Right lobe of liver (tissue), 6 donors: Measurements from ENCODE around the gene TMEM41A. TPM values are rescaled to one million over a fixed set of nuclear protein-coding genes. Genes with fewer than 3 reads are reported as not detected.

Experiments
- ATAC-seq, 4 donors: fragments of 200-7000 bp; cut with Tn5 transposase; one replicate each; pipeline ENCODE4 v1.9.1; 2020; ENCODE audit warnings: mild to moderate bottlenecking in 4 of 4, moderate library complexity in 4 of 4
- DNase-seq, 3 donors: peaks; one replicate each; pipeline ENCODE4 v3.0.0-alpha.2; 2020
- H3K27ac ChIP-seq, 3 donors: fragments of 200-600 bp; one replicate each; pipeline ENCODE4 v1.8.0; 2022
- H3K27me3 ChIP-seq, 2 donors: fragments of 200-600 bp; one replicate each; pipeline ENCODE4 v1.8.0; 2022
- H3K36me3 ChIP-seq, 4 donors: fragments of 200-600 bp; sonication (generic) in 1 of 4; one replicate each; pipeline versions ENCODE4 v1.5.1 to v1.8.0; 2017 to 2022; ENCODE audit warnings: control low read depth in 1 of 4
- H3K4me1 ChIP-seq, 4 donors: fragments of 200-600 bp; sonication (generic) in 1 of 4; one replicate each; pipeline versions ENCODE4 v1.5.1 to v1.8.0; 2017 to 2022; ENCODE audit warnings: control low read depth in 1 of 4
- H3K4me3 ChIP-seq, 3 donors: fragments of 200-600 bp; one replicate each; pipeline ENCODE4 v1.8.0; 2022
- H3K9me3 ChIP-seq, 4 donors: fragments of 200-600 bp; sonication (generic) in 1 of 4; one replicate each; pipeline versions ENCODE4 v1.5.1 to v1.8.0; 2017 to 2022; ENCODE audit warnings: control low read depth in 1 of 4
- CTCF ChIP-seq, 4 donors: fragments of 200-600 bp in 3 of 4; fragments of 450-650 bp in 1 of 4; IDR thresholded peaks; one replicate each; pipeline versions ENCODE4 v1.5.1 to v1.8.0; 2016 to 2022; ENCODE audit warnings: antibody characterized with exemption in 4 of 4, mild to moderate bottlenecking in 2 of 4
- POLR2A ChIP-seq: fragments of 450-650 bp; IDR thresholded peaks from one replicate; pipeline ENCODE4 v1.6.1; 2017; ENCODE audit warnings: antibody characterized with exemption, mild to moderate bottlenecking
- WGBS: methylation state at CpG from one replicate; pipeline ENCODE4 v1.1.6; 2018; ENCODE audit warnings: low coverage, low lambda C conversion rate; ENCODE audit not compliant: insufficient coverage; ENCODE audit errors: missing lambda C conversion rate; 5-methylcytosine and 5-hydroxymethylcytosine counted together
- intact Hi-C, 2 donors: fragments of 100-400 bp; cut with DNase I; formaldehyde crosslinking; loops; one replicate each; pipeline versions ENCODE4 v1.11.2 to v1.14.1; 2022
- total RNA-seq, 6 experiments: library from RNA; depleted of rRNA in 2 of 6; stranded (reverse); fragments of >200 nt in 2 of 6; fragmentation: NEBNext Ultra II Directional in 3 of 6; extraction: Animal tissue kit (Norgen Biotek cat#: 25700) in 3 of 6; gene quantifications; one replicate each; pipeline versions ENCODE4 v1.1.0 to v1.2.4, GENCODE V29; 2016 to 2023
- donor health status: DM: no; HTN: yes; CAD: no.
- donor health status: DM: no; HTN: no; CAD: no.
- donor health status: DM: no; HTN: no; CAD: no.
- donor health status: DM: no; HTN: yes; CAD: no.
- donor health status: DM: no; HTN: yes; CAD: no.

The TMEM41A gene
- total RNA-seq, 6 experiments from 2014 or later = 11.6 to 21.9 (median 13.4) TPM

GRCh38 chr3:185511711-185512110, 12.9 kb upstream of the TMEM41A start:
- Histone ChIP-seq H3K27me3 (no peaks in the 10 kb centered on the region), H3K9me3 (no peaks in the 10 kb centered on the region), H3K27ac (no peak overlapping the region), H3K4me1 (no peaks in the 10 kb centered on the region), H3K4me3 (no peak overlapping the region), H3K36me3 (no peaks in the 10 kb centered on the region)
- WGBS = 23% methylated on average over 4 of the region's 4 CpGs
- intact Hi-C loops = no loop called here
- ATAC-seq (peak in 3 of 4 donors; percentile 54 to 96 (median 84)), DNase-seq (peak in 1 of 3 donors; percentile 69)
- TF ChIP-seq POLR2A (no peak), CTCF (IDR thresholded peaks at IDR 0.05) (no peak)

GRCh38 chr3:185508335-185508991, 9.6 kb upstream of the TMEM41A start:
- TF ChIP-seq CTCF (IDR thresholded peaks at IDR 0.05) (no peak), POLR2A (no peak)
- WGBS = 71% methylated on average over 9 of the region's 19 CpGs
- Histone ChIP-seq H3K9me3 (no peaks in the 10 kb centered on the region), H3K4me3 (no peak overlapping the region), H3K36me3 (no peaks in the 10 kb centered on the region), H3K27ac (no peak overlapping the region), H3K27me3 (no peaks in the 10 kb centered on the region), H3K4me1 (no peaks in the 10 kb centered on the region)
- ATAC-seq (no peak), DNase-seq (no peak)
- intact Hi-C loops = no loop called here

- Histone ChIP-seq H3K27ac (no peak overlapping the region), H3K4me1 (no peaks in the 10 kb centered on the region), H3K27me3 (no peaks in the 10 kb centered on the region), H3K9me3 (no peaks in the 10 kb centered on the region), H3K4me3 (no peak overlapping the region), H3K36me3 (no peaks in the 10 kb centered on the region)
- WGBS = 51% methylated on average over 5 of the region's 6 CpGs
- intact Hi-C loops = no loop called here
- no peak for ATAC-seq
- no peak for DNase-seq
- TF ChIP-seq POLR2A = no peak
- TF ChIP-seq CTCF (IDR thresholded peaks at IDR 0.05) = no peak
Measured at GRCh38 chr3:185507883-185508282, 9.0 kb upstream of the TMEM41A start.

GRCh38 chr3:185504636-185505035, 5.8 kb upstream of the TMEM41A start:
- H3K36me3 ChIP-seq = no peaks in the 10 kb centered on the region
- 50% methylated on average over 3 of the region's 3 CpGs for WGBS
- H3K9me3 ChIP-seq = no peaks in the 10 kb centered on the region
- TF ChIP-seq POLR2A = no peak
- TF ChIP-seq CTCF (IDR thresholded peaks at IDR 0.05) = no peak
- H3K27ac ChIP-seq = no peak overlapping the region
- ATAC-seq = peak in 2 of 4 donors; percentile 56 to 71
- no peaks in the 10 kb centered on the region for H3K4me1 ChIP-seq
- no peak overlapping the region for H3K4me3 ChIP-seq
- intact Hi-C loops = no loop called here
- DNase-seq = no peak
- no peaks in the 10 kb centered on the region for H3K27me3 ChIP-seq
